Keratinocyte (primary cell): ENCODE data around the gene SMIM7.

ENCODE experiments used
- EZH2 ChIP-seq: IDR thresholded peaks from one replicate; pipeline ENCODE4 v1.6.1; 2012; ENCODE audit warnings: inconsistent platforms, mild to moderate bottlenecking, low read length, moderate library complexity
- TF ChIP-seq, protein P1 (sequence below), 3 experiments: IDR thresholded peaks in 1 of 3; conservative IDR thresholded peaks in 1 of 3; optimal IDR thresholded peaks in 1 of 3; 2 replicates in 2 of 3; 3 replicates in 1 of 3; pipeline versions ENCODE3 to v1.5.1; 2011; ENCODE audit warnings: low read length in 3 of 3, mild to moderate bottlenecking in 3 of 3, moderate library complexity in 2 of 3, control low read depth in 1 of 3, inconsistent platforms in 1 of 3; ENCODE audit not compliant: insufficient read depth in 2 of 3; ENCODE audit errors: extremely low read depth in 1 of 3

DNA sequence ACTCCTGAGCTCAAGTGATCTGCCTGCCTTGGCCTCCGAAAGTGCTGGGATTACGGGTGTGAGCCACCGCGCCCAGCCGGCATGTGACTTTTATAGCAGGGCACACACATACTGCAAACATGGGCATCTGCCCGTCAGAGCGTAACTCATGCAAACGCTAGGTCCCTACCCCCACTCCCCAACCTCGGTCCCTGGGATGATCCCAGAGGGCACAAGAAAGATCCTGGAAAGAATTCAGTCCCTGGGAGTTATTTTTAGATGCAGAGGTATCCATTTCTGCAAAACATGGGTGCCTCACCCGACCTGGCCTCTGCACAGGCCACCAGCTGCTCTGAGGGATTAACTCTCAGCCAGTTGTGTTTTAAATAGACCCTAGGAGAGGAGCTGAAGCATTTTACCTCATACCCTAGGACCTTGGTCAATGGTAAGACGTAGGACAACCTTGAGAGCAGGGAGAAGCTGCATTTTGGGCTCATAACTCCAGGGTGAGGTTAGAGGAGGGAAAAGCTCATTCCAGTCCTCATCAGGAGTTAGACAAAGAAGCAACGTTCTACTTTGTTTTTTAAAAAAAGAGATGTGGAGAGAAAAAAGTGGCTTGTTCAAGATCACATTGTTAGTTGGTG lies 11.8 kb upstream of the SMIM7 start:
- TF ChIP-seq, protein P1, sequence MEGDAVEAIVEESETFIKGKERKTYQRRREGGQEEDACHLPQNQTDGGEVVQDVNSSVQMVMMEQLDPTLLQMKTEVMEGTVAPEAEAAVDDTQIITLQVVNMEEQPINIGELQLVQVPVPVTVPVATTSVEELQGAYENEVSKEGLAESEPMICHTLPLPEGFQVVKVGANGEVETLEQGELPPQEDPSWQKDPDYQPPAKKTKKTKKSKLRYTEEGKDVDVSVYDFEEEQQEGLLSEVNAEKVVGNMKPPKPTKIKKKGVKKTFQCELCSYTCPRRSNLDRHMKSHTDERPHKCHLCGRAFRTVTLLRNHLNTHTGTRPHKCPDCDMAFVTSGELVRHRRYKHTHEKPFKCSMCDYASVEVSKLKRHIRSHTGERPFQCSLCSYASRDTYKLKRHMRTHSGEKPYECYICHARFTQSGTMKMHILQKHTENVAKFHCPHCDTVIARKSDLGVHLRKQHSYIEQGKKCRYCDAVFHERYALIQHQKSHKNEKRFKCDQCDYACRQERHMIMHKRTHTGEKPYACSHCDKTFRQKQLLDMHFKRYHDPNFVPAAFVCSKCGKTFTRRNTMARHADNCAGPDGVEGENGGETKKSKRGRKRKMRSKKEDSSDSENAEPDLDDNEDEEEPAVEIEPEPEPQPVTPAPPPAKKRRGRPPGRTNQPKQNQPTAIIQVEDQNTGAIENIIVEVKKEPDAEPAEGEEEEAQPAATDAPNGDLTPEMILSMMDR (optimal IDR thresholded peaks at IDR 0.05 in 1 of 3, IDR thresholded peaks at IDR 0.05 in 1 of 3, conservative IDR thresholded peaks at IDR 0.05 in 1 of 3; ENCODE audit: extremely low read depth in 1 of 3, insufficient read depth in 2 of 3, low read length in 3 of 3): no peak
- no peak for TF ChIP-seq EZH2
